ENCODE results near the gene ADORA2A.

Gene ADORA2A

DNA sequence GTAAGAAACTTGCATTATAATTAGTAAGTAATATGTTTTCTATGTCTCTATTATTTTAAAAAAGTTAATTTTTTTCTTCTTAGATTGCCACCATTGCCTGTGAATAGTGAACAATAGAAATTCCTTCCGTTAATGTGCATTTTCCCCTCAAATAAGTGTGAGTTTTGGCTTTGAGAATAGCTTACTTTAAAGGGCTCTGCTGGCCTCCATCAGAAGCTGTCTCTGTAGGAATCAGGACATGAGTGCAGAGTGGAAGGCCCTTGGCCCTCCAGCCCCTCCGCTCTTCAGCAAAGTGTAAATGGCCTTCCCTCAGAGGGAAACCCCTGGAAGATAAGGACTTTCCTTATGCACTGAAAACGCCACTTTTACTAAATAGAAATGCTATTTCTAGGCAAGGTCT is 24.1 kb upstream of the ADORA2A start:
- DNase-seq (ENCODE audit: low read depth in 2 of 2), result no peak

DNA sequence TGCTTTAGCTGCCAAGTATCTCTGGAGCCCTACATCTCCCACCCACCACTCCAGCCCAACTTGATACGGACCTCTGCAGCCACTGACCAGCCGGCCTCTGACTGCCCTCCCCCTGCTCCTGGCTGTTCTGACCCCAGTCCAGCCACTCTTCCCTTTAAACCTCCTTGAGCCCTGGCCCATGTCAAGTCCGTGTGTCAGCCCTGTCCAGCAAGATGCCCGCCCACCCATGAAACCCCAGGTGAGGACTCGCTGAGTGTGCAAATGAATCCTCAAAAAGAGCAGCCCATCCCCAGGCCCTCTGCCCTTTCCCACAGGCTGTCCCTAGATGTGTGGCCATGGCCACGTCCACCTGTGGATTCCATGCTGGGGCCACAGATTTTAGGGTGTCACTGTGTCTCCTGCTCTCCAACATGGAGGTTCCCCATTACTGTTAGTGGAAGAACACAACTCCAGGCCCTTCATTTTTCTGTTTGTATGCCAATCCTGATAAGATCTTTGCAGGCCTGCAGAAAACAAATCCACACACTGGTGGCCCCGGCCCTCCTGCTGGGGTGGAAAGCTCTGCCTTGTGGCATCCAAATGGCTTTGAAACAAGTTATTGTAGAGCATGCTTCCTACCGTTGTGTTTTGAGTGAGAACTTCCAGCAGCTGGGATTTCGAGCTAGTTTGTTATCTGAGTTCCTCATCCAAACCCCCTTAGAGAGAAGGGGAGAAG is 22.7 kb upstream of the ADORA2A start:
- no peak for DNase-seq (ENCODE audit: low read depth in 2 of 2)

DNA sequence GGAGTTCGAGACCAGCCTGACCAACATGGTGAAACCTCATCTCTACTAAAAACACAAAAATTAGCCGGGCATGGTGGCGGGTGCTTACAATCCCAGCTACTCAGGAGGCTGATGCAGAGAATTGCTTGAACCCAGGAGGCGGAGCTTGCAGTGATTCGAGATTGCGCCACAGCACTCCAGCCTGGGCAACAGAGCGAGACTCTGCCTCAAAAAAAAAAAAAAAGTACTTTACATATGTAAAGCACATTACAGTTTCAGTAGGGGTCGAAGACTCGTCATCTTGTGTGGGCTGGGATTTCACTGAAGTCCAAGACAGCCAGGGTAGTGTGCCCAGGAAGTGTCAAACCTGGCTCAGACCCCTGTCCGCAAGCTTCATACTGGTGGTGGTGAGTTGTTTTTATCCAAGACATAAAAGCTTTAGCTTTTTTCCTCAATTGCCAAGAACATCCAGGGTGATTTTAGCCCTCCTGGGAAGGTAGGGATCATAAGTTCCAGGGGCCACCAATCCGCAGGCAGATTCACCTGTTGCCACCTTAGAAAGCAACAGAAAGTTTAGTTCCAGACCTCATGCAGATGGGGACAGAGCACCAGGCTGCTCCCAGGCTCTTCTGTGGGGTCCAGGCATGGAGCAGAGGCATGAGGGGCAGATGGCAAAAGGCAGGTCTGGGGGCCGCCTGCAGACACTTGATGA is 21.6 kb upstream of the ADORA2A start:
- no peak for DNase-seq (ENCODE audit: low read depth in 2 of 2)

DNA sequence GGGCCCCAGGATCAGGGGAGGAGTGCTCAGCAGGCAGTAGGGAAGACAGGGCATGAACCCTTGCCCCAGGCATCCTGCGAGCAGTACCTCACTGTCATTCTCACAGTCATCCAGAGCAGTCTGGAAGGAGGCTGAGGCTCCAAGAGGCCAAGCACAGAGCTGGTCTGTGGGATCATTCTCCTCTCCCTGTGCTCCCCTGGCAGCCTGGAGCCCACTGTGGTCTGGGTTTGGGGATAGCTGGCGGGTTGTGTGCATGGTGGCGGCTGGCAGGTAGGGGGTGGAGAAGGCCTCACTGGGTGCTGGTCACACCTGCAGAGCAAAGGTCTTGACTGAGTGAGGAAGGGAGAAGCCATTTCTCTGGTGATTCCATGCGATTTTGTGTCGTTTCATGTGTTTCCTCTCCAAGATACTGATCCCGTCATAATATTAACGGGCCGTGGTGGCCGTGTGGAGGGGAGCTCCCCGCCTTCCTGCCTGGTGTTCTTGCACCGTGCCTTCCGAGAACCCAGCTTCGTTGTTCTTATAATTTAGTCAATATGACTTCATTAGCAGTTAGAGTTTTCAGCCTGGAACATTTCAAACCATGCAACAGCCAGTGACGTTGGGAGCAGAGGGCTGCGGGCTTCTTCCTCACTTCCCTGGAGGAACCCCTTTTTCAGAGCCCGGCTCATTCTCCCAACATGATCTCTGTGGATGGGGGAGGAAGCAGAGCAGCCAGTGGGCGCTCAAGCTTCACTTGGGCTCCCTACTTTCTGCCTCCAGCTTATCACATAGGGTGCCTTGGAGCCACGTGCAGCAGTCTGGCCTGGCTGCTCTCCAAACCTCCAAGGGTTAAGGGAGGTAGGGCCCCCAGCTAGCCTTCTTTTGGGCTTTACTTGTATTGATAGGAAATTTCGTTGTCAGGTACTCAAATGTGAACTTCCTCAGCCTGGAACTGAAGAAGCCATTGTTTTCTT is 20.8 kb upstream of the ADORA2A start:
- no peak for DNase-seq (ENCODE audit: low read depth in 2 of 2)

DNA sequence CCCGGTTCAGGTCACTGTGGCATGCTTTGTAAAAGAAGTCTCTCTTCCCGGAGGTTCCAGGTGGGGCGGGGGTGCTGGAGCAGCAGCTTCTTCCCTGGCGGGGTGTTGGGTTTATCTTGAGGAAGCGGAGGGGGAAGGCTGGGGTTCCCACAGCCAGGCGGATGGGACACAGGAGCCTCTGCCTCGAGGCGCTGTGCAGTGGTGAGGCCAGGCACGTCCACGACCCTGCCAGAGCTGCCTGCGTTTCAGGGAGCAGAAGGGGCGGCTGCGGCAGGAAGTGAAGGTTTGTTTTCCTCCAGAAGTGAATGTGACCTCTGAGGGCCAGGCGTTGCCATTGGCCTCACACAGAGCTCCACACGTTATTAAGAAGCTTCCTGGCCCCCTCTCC is 20.1 kb upstream of the ADORA2A start:
- no peak for DNase-seq (ENCODE audit: low read depth in 2 of 2)

DNA sequence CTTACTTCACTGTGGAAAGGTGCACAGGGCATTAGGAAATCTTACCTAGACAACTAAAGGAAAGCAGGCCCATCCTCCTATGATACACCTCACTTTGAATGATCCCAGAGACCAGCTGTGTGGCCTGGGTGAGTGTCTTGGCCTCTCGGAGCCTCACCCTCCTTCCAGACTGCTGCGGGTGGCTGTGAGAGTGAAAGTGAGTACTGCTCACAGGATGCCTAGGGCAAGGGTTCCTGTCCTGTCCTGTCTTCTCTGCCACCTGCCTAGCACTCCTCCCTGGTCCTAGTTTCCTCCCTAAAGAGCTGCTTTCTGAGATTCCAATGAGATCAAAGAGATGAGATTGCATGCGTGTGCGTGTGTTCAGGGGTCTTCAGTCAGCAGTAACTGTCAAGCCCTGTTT is 19.5 kb upstream of the ADORA2A start:
- DNase-seq (ENCODE audit: low read depth in 2 of 2), result no peak

DNA sequence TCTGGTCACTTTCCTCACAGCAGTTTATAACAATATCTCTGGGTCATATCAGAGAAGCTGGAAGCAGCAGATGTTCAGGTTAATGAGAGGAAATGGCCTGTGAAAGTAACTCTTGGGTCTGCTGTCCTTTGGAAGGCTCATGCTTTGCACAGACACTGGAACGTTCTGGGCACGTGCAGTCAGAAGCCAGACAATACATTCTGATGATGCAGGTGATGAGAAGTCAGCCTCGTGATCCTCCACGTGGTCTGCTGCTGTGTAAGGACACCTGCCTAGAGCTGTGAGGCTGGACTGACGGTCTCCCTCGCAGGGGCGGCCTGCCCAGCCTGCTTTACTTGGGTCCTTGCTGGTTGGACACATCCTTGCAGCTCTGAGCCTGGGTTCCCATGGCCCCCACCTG is 18.8 kb upstream of the ADORA2A start:
- no peak for DNase-seq (ENCODE audit: low read depth in 2 of 2)

DNA sequence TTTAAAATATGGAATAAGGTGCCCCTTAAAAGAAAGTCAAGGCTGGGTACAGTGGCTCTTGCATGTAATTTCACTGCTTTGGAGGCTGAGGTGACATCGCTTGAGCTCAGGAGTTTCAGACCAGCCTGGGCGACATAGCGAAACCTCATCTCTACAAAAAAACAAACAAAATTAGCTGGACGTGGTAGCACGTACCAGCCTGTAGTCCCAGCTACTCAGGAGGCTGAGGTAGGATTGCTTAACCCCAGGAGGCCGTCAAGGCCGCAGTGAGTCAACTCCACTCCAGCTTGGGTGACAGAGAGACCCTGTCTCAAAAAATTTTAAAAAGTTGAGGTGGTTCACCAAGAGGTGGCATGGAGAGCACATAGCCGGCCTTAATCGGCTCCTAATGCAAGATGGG is 17.7 kb upstream of the ADORA2A start:
- no peak for DNase-seq (ENCODE audit: low read depth in 2 of 2)

DNA sequence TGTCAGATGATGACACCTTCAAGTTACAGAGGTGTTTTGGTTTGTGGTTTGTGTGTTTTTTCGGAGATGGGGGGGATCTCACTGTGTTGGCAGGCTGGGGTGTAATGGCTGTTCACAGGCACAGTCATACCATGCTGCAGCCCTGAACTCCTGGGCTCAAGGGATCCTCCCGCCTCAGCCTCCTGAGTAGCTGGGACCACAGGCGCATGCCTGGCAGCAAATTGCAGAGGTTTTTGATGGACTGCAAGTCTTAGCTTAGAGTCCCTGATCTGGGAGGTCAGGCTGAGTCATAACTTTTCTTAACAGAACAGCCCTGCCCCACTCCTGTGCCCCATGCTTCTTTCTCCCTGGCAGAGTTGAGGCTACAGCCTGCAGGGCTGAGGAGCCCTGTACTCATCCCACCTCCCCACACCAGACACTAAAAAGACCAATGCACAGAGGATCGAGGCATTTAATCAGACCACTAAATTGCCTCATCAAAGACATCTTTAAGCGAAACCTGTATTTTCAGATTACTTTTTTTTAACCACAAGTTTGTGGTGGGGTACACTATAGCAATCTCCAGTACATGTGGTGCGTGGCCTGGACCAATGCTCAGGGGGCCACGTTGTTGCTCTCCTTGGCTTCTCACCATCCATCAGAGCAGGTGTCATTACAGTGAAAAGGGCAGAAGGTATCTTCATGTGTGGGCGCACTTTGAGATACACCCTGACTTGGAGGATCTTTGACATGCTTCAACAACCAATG is 17.1 kb upstream of the ADORA2A start:
- no peak for DNase-seq (ENCODE audit: low read depth in 2 of 2)

DNA sequence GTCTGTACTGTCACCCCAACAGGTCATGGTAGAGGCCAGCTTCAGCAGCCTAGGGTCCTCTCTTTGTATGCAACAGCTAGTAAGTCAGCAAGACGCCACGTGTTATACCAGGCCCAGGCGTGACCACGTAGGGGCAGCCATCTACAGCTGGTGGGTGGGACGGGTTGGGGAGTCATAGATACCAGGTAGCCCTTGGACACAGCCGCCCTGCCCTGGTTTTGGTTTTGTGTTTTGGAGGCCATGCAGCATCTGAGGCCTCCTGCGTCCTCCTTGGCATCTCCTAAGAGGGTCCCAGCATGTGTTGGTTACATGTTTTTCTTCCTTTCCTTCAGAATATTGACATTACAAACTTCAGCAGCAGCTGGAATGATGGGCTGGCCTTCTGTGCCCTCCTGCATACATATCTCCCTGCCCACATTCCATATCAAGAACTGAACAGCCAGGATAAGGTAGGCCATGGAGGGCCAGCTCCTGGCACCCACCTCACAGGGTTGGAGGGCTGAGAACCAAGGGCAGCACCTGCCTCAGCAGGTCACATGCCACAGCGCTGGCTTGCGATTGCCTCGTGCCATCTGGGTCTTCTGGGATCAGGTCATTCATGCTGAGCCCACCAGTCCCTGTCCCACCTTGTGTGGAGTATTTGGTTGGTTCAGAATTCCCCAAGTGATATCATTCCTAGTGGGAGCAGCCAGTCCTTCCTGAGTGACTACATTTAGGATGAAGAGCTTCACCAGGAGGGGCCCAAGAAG is 16.0 kb upstream of the ADORA2A start:
- no peak for DNase-seq (ENCODE audit: low read depth in 2 of 2)

DNA sequence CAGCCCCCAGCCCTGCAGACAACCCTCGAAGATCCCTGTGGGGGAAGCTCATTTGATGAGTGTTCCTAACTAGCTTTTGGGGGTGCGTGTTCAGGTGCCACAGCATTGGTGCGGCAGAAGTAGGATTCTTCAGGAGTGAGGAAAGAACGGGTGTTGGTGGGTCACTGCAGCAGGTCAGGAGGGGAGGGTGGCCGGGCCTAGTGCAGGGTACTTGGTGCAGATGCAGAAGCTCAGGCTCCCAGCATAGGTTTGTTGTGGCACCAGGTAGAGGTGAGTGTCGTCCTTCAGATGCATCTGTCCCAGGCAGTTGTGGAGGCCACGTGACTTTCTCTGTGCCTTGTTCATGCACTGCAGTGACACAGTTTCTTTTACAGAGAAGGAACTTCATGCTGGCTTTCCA is 15.1 kb upstream of the ADORA2A start:
- no peak for DNase-seq (ENCODE audit: low read depth in 2 of 2)

DNA sequence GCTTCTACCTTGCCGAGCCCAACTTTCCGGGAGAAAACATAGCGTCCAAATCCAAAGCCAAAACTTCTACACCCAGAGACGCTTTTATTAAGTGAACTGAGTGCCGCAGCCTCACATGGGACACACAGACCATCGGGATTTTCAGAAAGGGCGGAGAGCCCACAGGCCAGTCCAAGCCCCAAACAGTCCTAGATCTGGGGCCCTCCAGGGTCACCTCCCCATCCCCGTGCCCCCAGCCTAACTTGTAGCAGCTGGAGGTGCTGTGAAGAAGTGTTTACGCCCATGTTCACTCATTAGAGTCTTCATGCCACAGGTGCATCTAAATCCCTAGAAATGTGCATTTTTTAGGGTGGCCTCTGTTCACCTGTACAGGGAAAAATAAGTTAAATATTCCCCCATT is 14.1 kb upstream of the ADORA2A start:
- no peak for DNase-seq (ENCODE audit: low read depth in 2 of 2)

DNA sequence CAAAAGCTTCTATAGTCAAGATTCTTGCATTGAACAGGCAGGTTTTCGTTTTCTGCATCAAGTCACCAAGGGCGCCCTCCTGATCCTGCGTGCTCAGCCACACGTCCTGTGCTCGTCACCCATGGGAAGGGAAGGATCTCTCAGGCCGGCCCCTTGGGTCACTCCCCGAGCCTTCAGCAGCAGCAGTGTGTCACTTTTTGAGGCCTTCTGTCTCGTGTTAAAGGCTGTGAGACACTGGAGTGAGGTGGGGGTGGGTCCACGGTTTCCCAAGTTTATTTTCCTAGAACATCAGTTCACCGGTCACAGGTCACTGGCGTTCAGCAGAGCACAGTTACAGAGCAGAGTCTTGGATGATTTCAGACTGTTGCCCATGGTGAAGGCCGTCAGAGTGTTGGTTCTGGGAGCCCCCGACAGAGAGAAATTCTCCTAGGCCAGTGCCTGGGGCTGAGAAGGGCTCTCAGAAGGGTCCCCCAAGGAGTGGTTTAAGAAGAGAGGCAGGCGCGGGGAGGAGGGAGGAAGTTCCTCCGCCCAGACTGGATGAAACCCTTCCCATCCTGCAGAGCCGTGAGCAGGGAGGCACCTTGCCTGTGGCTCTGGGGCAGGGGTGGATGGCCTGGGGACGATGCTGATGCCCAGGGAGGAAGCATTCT is 13.5 kb upstream of the ADORA2A start:
- no peak for DNase-seq (ENCODE audit: low read depth in 2 of 2)

DNA sequence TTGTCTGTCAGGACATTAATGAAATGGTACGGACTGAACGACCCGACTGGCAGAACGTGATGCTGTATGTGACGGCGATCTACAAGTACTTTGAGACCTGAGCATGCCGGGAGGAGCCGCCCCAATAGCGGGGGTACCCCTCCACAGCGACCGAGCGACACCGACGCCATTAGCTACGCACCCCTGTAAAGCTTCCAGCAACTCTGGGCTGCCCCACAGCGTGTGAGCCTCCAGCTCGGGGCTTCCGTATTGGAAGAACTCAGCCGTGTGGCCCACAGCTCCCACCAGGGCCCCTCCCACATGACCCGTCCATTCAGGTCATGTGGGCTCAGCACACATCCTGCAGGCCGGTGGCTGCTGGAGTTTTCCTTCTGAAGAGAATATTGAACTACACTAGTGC is 12.9 kb upstream of the ADORA2A start:
- no peak for DNase-seq (ENCODE audit: low read depth in 2 of 2)

DNA sequence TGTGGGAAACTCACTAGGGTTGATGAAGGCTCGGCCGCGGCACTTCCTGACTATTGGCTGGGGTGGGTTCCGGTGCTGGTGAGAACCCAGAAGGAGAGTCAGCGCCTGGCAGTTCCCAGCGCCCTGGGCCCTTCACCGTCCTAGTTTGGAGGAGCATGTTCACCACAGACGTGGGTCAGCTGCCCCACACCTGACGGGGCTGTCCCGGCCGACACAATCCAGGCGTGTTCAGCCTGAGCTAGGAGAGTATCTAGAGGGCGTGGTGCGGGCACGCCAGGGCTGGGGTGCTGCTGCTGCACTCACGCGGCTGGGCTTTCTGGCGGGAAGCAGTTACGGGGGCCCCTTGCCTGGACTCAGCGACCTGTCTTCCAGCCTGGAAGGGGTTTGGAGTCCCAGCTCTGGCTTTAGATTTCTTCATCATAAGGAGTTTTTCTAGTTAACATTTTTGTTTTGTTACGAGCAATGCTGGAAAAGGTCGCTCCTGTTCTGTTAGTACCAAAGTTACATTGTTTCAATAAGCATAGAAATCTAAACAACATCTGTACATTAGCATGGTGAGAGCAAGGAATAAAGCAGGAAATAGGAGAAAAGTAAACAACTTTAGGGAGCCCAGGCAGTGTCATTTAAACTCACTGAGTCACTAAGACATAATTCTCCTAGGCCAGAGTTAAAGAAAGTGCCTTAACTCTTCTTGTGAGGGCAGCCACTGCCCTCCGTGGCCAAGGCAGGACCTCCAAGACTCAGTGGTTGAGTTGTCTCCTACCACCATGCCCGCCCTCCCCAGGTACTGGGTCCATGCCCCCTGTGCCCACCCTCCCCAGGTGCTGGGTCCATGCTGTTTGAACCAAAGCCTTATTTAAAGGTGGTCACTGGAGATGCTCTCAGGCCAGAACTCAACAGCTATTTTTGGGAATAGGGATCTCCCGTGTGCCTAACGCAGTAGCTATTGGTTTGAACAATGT is 12.1 kb upstream of the ADORA2A start:
- DNase-seq (ENCODE audit: low read depth in 2 of 2), result no peak

DNA sequence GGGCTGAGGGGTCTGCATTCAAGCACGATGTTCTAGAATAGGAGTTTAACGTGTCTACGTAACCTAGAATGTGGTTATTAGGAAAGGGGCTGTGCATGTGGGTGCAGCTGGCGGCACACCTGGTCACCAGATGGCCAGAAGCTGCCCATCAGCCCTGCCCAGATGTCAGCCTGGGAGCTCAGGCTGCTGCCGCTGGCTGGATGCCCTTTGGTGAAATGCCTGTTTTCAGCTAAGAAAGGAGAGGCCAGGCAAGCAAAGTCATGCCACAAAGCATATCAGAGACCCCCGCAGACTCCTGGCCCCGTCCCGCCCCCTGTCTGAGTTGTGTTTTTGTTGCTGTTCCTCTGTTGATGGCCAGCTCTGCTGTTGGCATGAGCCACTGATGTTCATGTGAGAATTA is 11.3 kb upstream of the ADORA2A start:
- no peak for DNase-seq (ENCODE audit: low read depth in 2 of 2)

DNA sequence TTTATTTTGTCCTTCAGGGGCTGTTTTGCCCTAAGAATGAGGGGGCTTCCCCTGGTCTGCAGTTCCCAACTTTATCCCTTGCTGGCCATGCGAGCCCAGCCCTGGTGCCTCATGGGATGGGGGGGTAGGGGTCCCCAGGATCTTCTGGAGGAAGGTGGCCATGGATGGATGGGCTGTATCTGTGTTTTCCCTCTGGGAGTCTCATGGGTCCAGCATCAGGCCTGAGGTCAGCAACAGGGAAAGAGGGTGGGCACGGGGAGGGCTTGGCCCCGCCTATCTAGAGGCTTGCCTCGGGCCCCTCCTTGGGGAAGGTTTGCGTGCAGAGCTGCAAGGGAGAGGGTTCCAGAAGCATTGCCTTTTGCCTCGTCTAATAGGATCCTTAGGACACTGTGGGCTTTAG is 10.8 kb upstream of the ADORA2A start:
- DNase-seq (ENCODE audit: low read depth in 2 of 2), result no peak

DNA sequence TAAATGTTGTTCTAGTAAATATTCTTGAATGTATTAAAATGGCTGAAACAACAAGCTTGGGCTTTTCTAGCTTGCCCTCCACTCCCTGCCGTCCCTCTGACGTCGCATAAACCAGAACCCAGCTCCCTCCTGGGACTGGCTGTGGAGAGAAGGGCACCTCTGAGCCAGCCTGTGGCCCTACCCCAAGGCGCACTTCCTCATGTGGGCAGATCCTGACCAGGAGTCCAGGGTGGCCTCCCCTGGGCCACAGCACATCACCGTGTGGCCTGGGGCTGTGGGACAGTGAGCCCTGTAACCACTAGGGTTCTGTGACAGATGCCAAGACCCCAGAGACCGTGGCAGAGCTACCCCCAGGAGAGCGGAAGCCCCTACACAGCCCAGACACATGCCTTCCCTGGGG is 10.2 kb upstream of the ADORA2A start:
- no peak for DNase-seq (ENCODE audit: low read depth in 2 of 2)

DNA sequence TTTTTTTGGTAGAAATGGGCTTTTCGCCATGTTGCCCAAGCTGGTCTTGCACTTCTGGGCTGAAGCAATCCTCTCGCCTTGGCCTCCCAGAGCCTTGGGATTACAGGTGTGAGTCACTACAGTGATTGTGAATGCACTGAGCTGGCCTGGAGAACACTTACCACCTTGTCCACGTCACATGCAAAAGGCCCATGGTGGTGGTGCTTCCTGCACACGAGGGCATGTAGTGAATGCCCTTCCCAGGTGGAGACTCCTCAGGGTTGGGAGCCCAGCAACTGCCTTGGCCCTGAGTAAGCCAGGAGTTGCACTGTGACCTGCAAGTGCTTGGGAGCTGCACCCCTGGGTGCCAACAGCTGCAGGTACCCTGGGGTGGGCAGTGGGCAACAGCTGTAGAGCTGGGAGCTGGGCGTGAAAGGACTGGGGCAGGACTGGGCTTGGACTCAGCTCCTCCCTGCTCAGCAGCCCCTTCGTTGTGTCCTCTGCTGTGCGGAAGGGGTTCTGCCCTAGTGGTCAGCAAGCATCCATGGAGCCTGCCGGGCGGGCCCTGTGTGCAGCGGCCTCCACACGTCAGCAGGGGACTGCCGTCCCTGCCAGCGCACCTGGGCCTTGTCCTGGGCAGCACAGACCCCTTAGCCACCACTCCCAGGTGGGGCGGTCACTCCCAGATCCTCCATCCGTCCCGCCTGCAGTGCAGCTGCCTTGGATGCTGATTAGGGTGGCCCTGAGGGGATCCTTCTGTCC is 9.3 kb upstream of the ADORA2A start:
- DNase-seq (ENCODE audit: low read depth in 2 of 2), result no peak

All from stimulated activated CD4-positive, alpha-beta T cell treated with anti-CD3 and anti-CD28 coated beads, Interleukin-1b, Interleukin-23, amount 100 ng/mL, for 4 hours (primary cell).